H1 (cell line): ENCODE measurements around the gene RNPS1. TPM values are rescaled to one million over a fixed set of nuclear protein-coding genes. Genes with fewer than 3 reads are reported as not detected.

ENCODE experiments used
- CTCF ChIA-PET: fragments of 300-600 bp; sonication (Branson Sonifier 250); formaldehyde crosslinking; loops from one replicate; lab custom pipeline; 2021; ENCODE audit not compliant: partially characterized antibody; lab: Charles Lee
- POLR2A ChIA-PET: fragments of 300-600 bp; sonication (Branson Sonifier 250); formaldehyde crosslinking; loops from one replicate; lab custom pipeline; 2021; ENCODE audit warnings: inconsistent platforms; ENCODE audit not compliant: partially characterized antibody; lab: Charles Lee
- DNase-seq, 2 experiments: peaks; one replicate each; pipeline versions ENCODE4 v3.0.0 to v3.0.0-alpha.2; 2010 to 2022; ENCODE audit warnings: low spot score in 2 of 2, low read depth in 1 of 2, mixed read lengths in 1 of 2
- FAIRE-seq: peaks from 2 replicates; lab custom pipeline; 2011; peaks lifted over from hg19 to GRCh38; lab: Jason Lieb, UNC
- H2AFZ ChIP-seq: 2 replicates; pipeline ENCODE4 v1.8.1; 2012; ENCODE audit warnings: low read length, inconsistent platforms
- H2AK5ac ChIP-seq: 2 replicates; pipeline ENCODE4 v1.6.1; 2013; ENCODE audit warnings: low read depth, low read length
- H2BK120ac ChIP-seq: replicated peaks from 2 replicates; pipeline ENCODE3; 2013; ENCODE audit warnings: low read depth, low read length, inconsistent platforms
- H2BK12ac ChIP-seq: 2 replicates; pipeline ENCODE4 v1.6.1; 2013; ENCODE audit warnings: low read depth, low read length
- H2BK15ac ChIP-seq: 2 replicates; pipeline ENCODE4 v1.6.1; 2013; ENCODE audit warnings: low read length
- H2BK20ac ChIP-seq: 2 replicates; pipeline ENCODE4 v1.6.1; 2013; ENCODE audit warnings: low read length
- H2BK5ac ChIP-seq: 2 replicates; pipeline ENCODE4 v1.6.1; 2013; ENCODE audit warnings: low read depth, low read length
- H3K14ac ChIP-seq: 2 replicates; pipeline ENCODE4 v1.6.1; 2013; ENCODE audit warnings: inconsistent platforms; ENCODE audit not compliant: insufficient read length
- H3K18ac ChIP-seq: 2 replicates; pipeline ENCODE4 v1.6.1; 2013; ENCODE audit warnings: low read length; ENCODE audit errors: extremely low read depth
- H3K23ac ChIP-seq: 2 replicates; pipeline ENCODE4 v1.6.1; 2013; ENCODE audit warnings: inconsistent platforms; ENCODE audit not compliant: insufficient read length
- H3K23me2 ChIP-seq: 2 replicates; pipeline ENCODE4 v1.6.1; 2013; ENCODE audit warnings: low read depth, low read length
- H3K27ac ChIP-seq: 2 replicates; pipeline ENCODE4 v1.6.1; 2011; ENCODE audit warnings: low read depth, low read length, inconsistent platforms
- H3K27me3 ChIP-seq, 4 experiments: replicated peaks in 1 of 4; 1 replicate in 1 of 4; 2 replicates in 3 of 4; pipeline versions ENCODE4 v1.6.1 to v1.8.1; 2011 to 2013; ENCODE audit warnings: low read length in 3 of 4, mild to moderate bottlenecking in 3 of 4, inconsistent platforms in 2 of 4, mixed read lengths in 2 of 4, moderate library complexity in 1 of 4; ENCODE audit not compliant: control insufficient read depth in 3 of 4, insufficient read depth in 3 of 4; ENCODE audit errors: extremely low read depth in 1 of 4
- H3K36me3 ChIP-seq, 4 experiments: 2 replicates each; pipeline versions ENCODE4 v1.6.1 to v1.8.1; 2011 to 2013; ENCODE audit warnings: mild to moderate bottlenecking in 4 of 4, low read length in 3 of 4, moderate library complexity in 2 of 4, control low read depth in 1 of 4, inconsistent platforms in 1 of 4; ENCODE audit not compliant: insufficient read depth in 4 of 4, control insufficient read depth in 2 of 4
- H3K4ac ChIP-seq: replicated peaks from 2 replicates; pipeline ENCODE3; 2013; ENCODE audit warnings: low read length, low read depth, mixed read lengths, inconsistent platforms; ENCODE audit not compliant: insufficient read length
- H3K4me1 ChIP-seq, 4 experiments: replicated peaks in 1 of 4; 1 replicate in 1 of 4; 2 replicates in 3 of 4; pipeline versions ENCODE4 v1.6.1 to v1.8.1; 2011 to 2013; ENCODE audit warnings: low read length in 3 of 4, inconsistent platforms in 2 of 4, mixed read lengths in 1 of 4; ENCODE audit not compliant: insufficient read depth in 4 of 4, control insufficient read depth in 3 of 4
- H3K4me2 ChIP-seq, 2 experiments: 2 replicates each; pipeline versions ENCODE4 v1.6.1 to v1.8.1; 2011 to 2013; ENCODE audit warnings: low read depth in 2 of 2, low read length in 2 of 2, control low read depth in 1 of 2, inconsistent platforms in 1 of 2, mild to moderate bottlenecking in 1 of 2; ENCODE audit not compliant: insufficient read depth in 1 of 2
- H3K4me3 ChIP-seq, 4 experiments: fragments of 200-600, 300-600 bp in 1 of 4; sonication (generic), shearing (Covaris generic), sonication (Bioruptor Twin) in 1 of 4; 2 replicates each; pipeline versions ENCODE4 v1.5.1 to v1.8.1; 2011 to 2016; ENCODE audit warnings: low read length in 4 of 4, low read depth in 3 of 4, control low read depth in 2 of 4, inconsistent platforms in 2 of 4, mild to moderate bottlenecking in 2 of 4, mixed read lengths in 1 of 4, moderate library complexity in 1 of 4; ENCODE audit not compliant: insufficient read depth in 2 of 4; ENCODE audit errors: extremely low read depth in 1 of 4
- H3K56ac ChIP-seq: replicated peaks from 2 replicates; pipeline ENCODE3; 2013; ENCODE audit warnings: low read depth, mild to moderate bottlenecking, mixed read lengths, low read length, inconsistent platforms; ENCODE audit not compliant: insufficient read length
- H3K79me1 ChIP-seq: 2 replicates; pipeline ENCODE4 v1.6.1; 2013; ENCODE audit warnings: low read depth, low read length, control low read depth
- H3K79me2 ChIP-seq, 2 experiments: 2 replicates each; pipeline versions ENCODE4 v1.6.1 to v1.8.1; 2012 to 2013; ENCODE audit warnings: low read length in 2 of 2, mild to moderate bottlenecking in 2 of 2, inconsistent platforms in 1 of 2; ENCODE audit not compliant: insufficient read depth in 2 of 2, control insufficient read depth in 1 of 2
- H3K9ac ChIP-seq, 4 experiments: replicated peaks in 1 of 4; 1 replicate in 1 of 4; 2 replicates in 3 of 4; pipeline versions ENCODE4 v1.6.1 to v1.8.1; 2011 to 2013; ENCODE audit warnings: low read depth in 3 of 4, low read length in 3 of 4, control low read depth in 2 of 4, mild to moderate bottlenecking in 2 of 4, moderate library complexity in 2 of 4, inconsistent platforms in 1 of 4; ENCODE audit errors: extremely low read depth in 1 of 4
- H3K9me3 ChIP-seq, 2 experiments: 2 replicates each; pipeline versions ENCODE4 v1.6.1 to v1.8.1; 2012 to 2013; ENCODE audit warnings: mild to moderate bottlenecking in 2 of 2, moderate library complexity in 2 of 2, control low read depth in 1 of 2, inconsistent platforms in 1 of 2, low read depth in 1 of 2, low read length in 1 of 2, mixed read lengths in 1 of 2; ENCODE audit not compliant: insufficient read depth in 2 of 2
- H4K20me1 ChIP-seq, 2 experiments: replicated peaks in 1 of 2; 2 replicates each; pipeline versions ENCODE3 to v1.8.1; 2011 to 2013; ENCODE audit warnings: inconsistent platforms in 2 of 2, low read length in 2 of 2, mild to moderate bottlenecking in 1 of 2; ENCODE audit not compliant: insufficient read depth in 2 of 2, control insufficient read depth in 1 of 2
- H4K5ac ChIP-seq: 2 replicates; pipeline ENCODE4 v1.6.1; 2013; ENCODE audit warnings: low read length, low read depth, mixed read lengths, inconsistent platforms; ENCODE audit not compliant: insufficient read length
- H4K8ac ChIP-seq: 2 replicates; pipeline ENCODE4 v1.8.0; 2013; ENCODE audit warnings: mild to moderate bottlenecking, moderate library complexity, low read length, inconsistent platforms; ENCODE audit not compliant: insufficient read depth; ENCODE audit errors: extremely low read depth
- H4K91ac ChIP-seq: replicated peaks from 2 replicates; pipeline ENCODE3; 2013; ENCODE audit warnings: low read length, mixed read lengths, inconsistent platforms; ENCODE audit not compliant: insufficient read length
- BCL11A ChIP-seq, 2 experiments: IDR thresholded peaks; one replicate each; pipeline ENCODE4 v1.6.1; 2011; ENCODE audit warnings: low read depth in 2 of 2, low read length in 2 of 2, mild to moderate bottlenecking in 2 of 2
- CEBPB ChIP-seq: IDR thresholded peaks from 2 replicates; pipeline ENCODE4 v1.6.1; 2012; ENCODE audit warnings: low read depth, low read length
- CREB1 ChIP-seq: IDR thresholded peaks from 2 replicates; pipeline ENCODE4 v1.6.1; 2012; ENCODE audit warnings: inconsistent platforms
- CTCF ChIP-seq, 3 experiments: IDR thresholded peaks; 1 replicate in 2 of 3; 2 replicates in 1 of 3; pipeline versions ENCODE4 v1.5.1 to v1.6.1; 2011; ENCODE audit warnings: low read length in 3 of 3, mild to moderate bottlenecking in 3 of 3, inconsistent platforms in 2 of 3, low read depth in 1 of 3, moderate library complexity in 1 of 3; ENCODE audit not compliant: insufficient read depth in 1 of 3; ENCODE audit errors: control extremely low read depth in 1 of 3
- GTF2F1 ChIP-seq: IDR thresholded peaks from 2 replicates; pipeline ENCODE4 v1.6.1; 2012; ENCODE audit warnings: low read depth, low read length, improper control_type of control experiment, borderline replicate concordance
- NRF1 ChIP-seq: IDR thresholded peaks from 2 replicates; pipeline ENCODE4 v1.6.1; 2011; ENCODE audit warnings: mild to moderate bottlenecking, low read depth, low read length, improper control_type of control experiment
- POU5F1 ChIP-seq: IDR thresholded peaks from 2 replicates; pipeline ENCODE4 v1.6.1; 2011; ENCODE audit warnings: low read depth, mild to moderate bottlenecking, low read length, moderate library complexity
- SIX5 ChIP-seq: IDR thresholded peaks from 2 replicates; pipeline ENCODE4 v1.6.1; 2011; ENCODE audit warnings: mild to moderate bottlenecking, low read depth, low read length
- SUZ12 ChIP-seq: fragments of 200-600 bp; sonication (generic); IDR thresholded peaks from 2 replicates; pipeline ENCODE4 v1.6.1; 2012; ENCODE audit warnings: mild to moderate bottlenecking, inconsistent platforms, low read length, moderate library complexity, mixed read lengths
- TAF1 ChIP-seq: IDR thresholded peaks from 2 replicates; pipeline ENCODE4 v1.6.1; 2011; ENCODE audit warnings: mild to moderate bottlenecking, low read depth, low read length
- TCF12 ChIP-seq: IDR thresholded peaks from 2 replicates; pipeline ENCODE4 v1.6.1; 2011; ENCODE audit warnings: low read depth, mild to moderate bottlenecking, low read length
- YY1 ChIP-seq: IDR thresholded peaks from 2 replicates; pipeline ENCODE4 v1.6.1; 2011; ENCODE audit warnings: low read depth, mild to moderate bottlenecking, low read length
- WGBS, 2 experiments: shearing (Covaris generic) in 1 of 2; methylation state at CpG; one replicate each; pipeline versions ENCODE4 v1.1.6 to v1.1.7; 2013 to 2015; ENCODE audit warnings: low lambda C conversion rate in 2 of 2, mixed read lengths in 2 of 2, inconsistent platforms in 1 of 2, low coverage in 1 of 2, missing lambda C conversion rate in 1 of 2; ENCODE audit not compliant: insufficient replicate concordance in 2 of 2, insufficient coverage in 1 of 2, insufficient read length in 1 of 2; ENCODE audit errors: extremely low coverage in 1 of 2, missing lambda C conversion rate in 1 of 2; 5-methylcytosine and 5-hydroxymethylcytosine counted together
- polyA plus RNA-seq, 7 experiments: library from polyadenylated mRNA; depleted of rRNA in 3 of 7; stranded (reverse) in 5 of 7; unstranded in 2 of 7; fragments of >200 nt in 5 of 7; fragments of 200-250 nt in 2 of 7; gene quantifications; 1 replicate in 5 of 7; 2 replicates in 1 of 7; 4 replicates in 1 of 7; pipeline versions ENCODE4 v1.2.1 to v1.2.3, GENCODE V29; 2011 to 2013; ENCODE audit warnings: missing spikeins in 2 of 7, mixed read lengths in 2 of 7
- total RNA-seq: library from RNA; stranded (reverse); fragmentation: NEBNext Ultra II Directional; extraction: Animal tissue kit (Norgen Biotek cat#: 25700); gene quantifications from 2 replicates; pipeline ENCODE4 v1.2.1, GENCODE V29; 2021

The RNPS1 gene
- total and polyA plus RNA-seq, 2 of the 8 experiments (the other 6 are each of a cell fraction or from before 2014, with no cell fraction given) = 330 to 350 TPM

- Histone ChIP-seq H3K23me2 (peaks cover 14% of the 10 kb centered on the region; the same call in 1 of the 2 replicates), H4K5ac (no peak overlapping the region), H3K23ac (no peak overlapping the region), H3K9ac (no peak overlapping the region), H3K9me3 (no peaks in the 10 kb centered on the region), H4K91ac (no peak overlapping the region), H3K4me2 (no peak overlapping the region), H2BK12ac (no peak overlapping the region), H2AFZ (no peak overlapping the region), H4K8ac (no peak overlapping the region; the same call in 1 of the 2 replicates), H3K79me1 (peaks cover 10% of the 10 kb centered on the region), H3K18ac (no peak overlapping the region), H2BK120ac (no peak overlapping the region), H4K20me1 (peaks cover 8 to 31% of the 10 kb centered on the region in 2 experiments), H3K36me3 (peaks cover 8 to 42% (median 19%) of the 10 kb centered on the region in 4 experiments; a peak in 6 of 8 replicates), H2BK5ac (no peak overlapping the region), H3K4me3 (no peak overlapping the region), H3K27me3 (no peaks in the 10 kb centered on the region), H2BK20ac (no peak overlapping the region), H3K56ac (no peak overlapping the region), H2BK15ac (no peak overlapping the region), H2AK5ac (no peak overlapping the region), H3K4me1 (peaks cover 0 to 23% (median 12%) of the 10 kb centered on the region in 4 experiments; a peak in 6 of 7 replicates), H3K27ac (no peak overlapping the region), H3K4ac (no peak overlapping the region), H3K14ac (no peak overlapping the region), H3K79me2 (peaks cover 0 to 14% of the 10 kb centered on the region in 2 experiments; a peak in 2 of 4 replicates)
- CTCF ChIA-PET = interaction anchor here (0.9 to 2.3 kb wide), 2 partner anchors 9 to 39 kb away, joined by 3 to 6 read pairs; no protein-coding TSS in a partner anchor
- POLR2A ChIA-PET = interaction anchor here (0.7 to 15.1 kb wide), 12 partner anchors 11 to 324 kb away, joined by 3 to 156 read pairs (median 8); partner anchors contain the start of genes CASKIN1, E4F1, ECI1 and TRAF7
- no peak for DNase-seq
- WGBS, 2 experiments = 98% methylated on average over 20 of the region's 23 CpGs; no CpG with 5 or more reads in 1 of the 2 experiments
- FAIRE-seq = no peak
- TF ChIP-seq POU5F1 (no peak), YY1 (no peak), NRF1 (no peak), BCL11A (IDR thresholded peaks at IDR 0.05; ENCODE audit: low read depth in 2 of 2, low read length in 2 of 2) (no peak), TAF1 (no peak), CREB1 (no peak), TCF12 (no peak), SIX5 (no peak), GTF2F1 (no peak), CEBPB (no peak), CTCF (IDR thresholded peaks at IDR 0.05; ENCODE audit: control extremely low read depth in 1 of 3, insufficient read depth in 1 of 3, low read depth in 1 of 3, low read length in 3 of 3) (no peak), SUZ12 (no peak)
These were observed 59.6 kb downstream of the RNPS1 start for GRCh38 chr16:2208308-2208707.
